Body of pancreas (tissue), 4 donors: Measurements from ENCODE around the gene ADAMTS1.

Experiments
- POLR2A ChIP-seq, 3 donors: fragments of 450-650 bp; IDR thresholded peaks; one replicate each; pipeline ENCODE4 v1.6.1; 2016; ENCODE audit warnings: antibody characterized with exemption in 3 of 3, mild to moderate bottlenecking in 2 of 3
- TF ChIP-seq, protein P1 (sequence below), 7 experiments: fragments of 450-650 bp in 4 of 7; fragments of 200-600 bp in 3 of 7; sonication (generic) in 3 of 7; IDR thresholded peaks; one replicate each; pipeline ENCODE4 v1.5.1; 2016 to 2019; ENCODE audit warnings: antibody characterized with exemption in 7 of 7

DNA sequence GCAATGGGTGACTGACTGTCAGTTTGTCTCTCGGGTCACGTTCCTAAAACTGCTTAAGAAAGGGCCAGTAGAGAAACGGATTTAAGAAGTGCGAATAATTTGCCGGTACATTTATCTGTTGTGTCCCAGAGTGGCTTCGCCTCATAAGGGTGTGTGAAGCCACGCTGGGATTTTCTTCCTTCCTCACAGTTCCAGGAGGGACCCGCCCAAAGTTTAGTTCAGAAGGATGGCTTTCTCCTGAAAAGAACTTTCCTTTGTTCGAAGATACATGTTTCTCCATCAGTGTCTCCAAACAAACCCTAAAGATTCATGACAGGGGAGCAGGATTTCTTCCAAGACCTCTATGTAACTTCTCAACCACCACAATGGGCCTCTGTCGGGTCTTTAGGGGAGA is 49.8 kb downstream of the ADAMTS1 start:
- TF ChIP-seq, protein P1, sequence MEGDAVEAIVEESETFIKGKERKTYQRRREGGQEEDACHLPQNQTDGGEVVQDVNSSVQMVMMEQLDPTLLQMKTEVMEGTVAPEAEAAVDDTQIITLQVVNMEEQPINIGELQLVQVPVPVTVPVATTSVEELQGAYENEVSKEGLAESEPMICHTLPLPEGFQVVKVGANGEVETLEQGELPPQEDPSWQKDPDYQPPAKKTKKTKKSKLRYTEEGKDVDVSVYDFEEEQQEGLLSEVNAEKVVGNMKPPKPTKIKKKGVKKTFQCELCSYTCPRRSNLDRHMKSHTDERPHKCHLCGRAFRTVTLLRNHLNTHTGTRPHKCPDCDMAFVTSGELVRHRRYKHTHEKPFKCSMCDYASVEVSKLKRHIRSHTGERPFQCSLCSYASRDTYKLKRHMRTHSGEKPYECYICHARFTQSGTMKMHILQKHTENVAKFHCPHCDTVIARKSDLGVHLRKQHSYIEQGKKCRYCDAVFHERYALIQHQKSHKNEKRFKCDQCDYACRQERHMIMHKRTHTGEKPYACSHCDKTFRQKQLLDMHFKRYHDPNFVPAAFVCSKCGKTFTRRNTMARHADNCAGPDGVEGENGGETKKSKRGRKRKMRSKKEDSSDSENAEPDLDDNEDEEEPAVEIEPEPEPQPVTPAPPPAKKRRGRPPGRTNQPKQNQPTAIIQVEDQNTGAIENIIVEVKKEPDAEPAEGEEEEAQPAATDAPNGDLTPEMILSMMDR (IDR thresholded peaks at IDR 0.05): no peak
- no peak for TF ChIP-seq POLR2A (IDR thresholded peaks at IDR 0.05)
